Epithelial cell of proximal tubule (primary cell): ENCODE data around the gene BMPR1A. TPM values are rescaled to one million over a fixed set of nuclear protein-coding genes. Genes with fewer than 3 reads are reported as not detected.
A peak's percentile ranks its signal among the peaks of the same experiment; 100 is the strongest.
"Not testable (repeated sequence)": the region's sequence is repeated elsewhere in the genome, so short reads cannot be mapped to it uniquely, and the experiment has no call there.

Source experiments
- DNase-seq: peaks from one replicate; pipeline ENCODE4 v3.0.0-alpha.2; 2011; ENCODE audit warnings: low read depth
- H3K4me3 ChIP-seq: 2 replicates; pipeline ENCODE4 v1.5.1; 2011; ENCODE audit warnings: low read depth, mild to moderate bottlenecking, low read length
- CTCF ChIP-seq: conservative IDR thresholded peaks from 2 replicates; pipeline ENCODE4 v1.5.1; 2012; ENCODE audit warnings: low read depth, mild to moderate bottlenecking, low read length
- total RNA-seq: library from RNA; depleted of rRNA; stranded (reverse); fragments of >200 nt; gene quantifications from 2 replicates; pipeline ENCODE4 v1.2.3, GENCODE V29; 2015

BMPR1A gene
- total RNA-seq, 1 donor from 2014 or later, result 15.5 TPM

GRCh38 chr10:86862373-86862772, 106.0 kb downstream of the BMPR1A start:
- no peak for DNase-seq
- TF ChIP-seq CTCF, result no peak
- no peak overlapping the region for H3K4me3 ChIP-seq

DNA sequence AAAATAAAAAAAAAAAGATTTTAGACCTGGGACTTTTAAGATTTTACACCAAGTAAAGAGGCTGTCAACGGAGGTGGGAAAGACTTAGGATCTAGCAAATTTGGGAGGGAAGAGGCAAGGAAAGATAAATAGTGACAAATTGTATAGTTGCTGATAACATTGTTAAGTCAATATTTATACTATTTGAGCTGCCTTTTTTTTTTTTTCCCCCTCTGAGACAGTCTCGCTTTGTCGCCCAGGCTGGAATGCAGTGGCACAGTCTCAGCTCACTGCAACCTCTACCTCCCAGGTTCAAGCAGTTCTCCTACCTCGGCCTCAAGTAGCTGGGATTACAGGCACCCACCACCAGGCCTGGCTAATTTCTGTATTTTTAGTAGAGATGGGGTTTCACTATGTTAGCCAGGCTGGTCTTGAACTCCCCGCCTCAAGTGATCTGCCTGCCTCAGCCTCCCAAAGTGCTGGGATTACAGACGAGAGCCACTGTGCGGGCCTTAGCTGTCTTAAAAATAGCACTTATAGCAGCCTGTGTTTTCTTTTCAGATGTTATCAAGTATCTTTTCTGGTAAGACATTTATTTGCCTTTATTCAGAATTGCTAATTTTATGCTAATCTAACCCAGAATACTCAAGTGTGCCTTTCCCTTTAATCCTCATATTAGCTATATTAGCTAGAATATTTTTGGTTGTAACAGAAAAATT, 106.5 kb downstream of the BMPR1A start:
- H3K4me3 ChIP-seq, result no peak overlapping the region
- no peak for DNase-seq
- no peak for TF ChIP-seq CTCF

- no peak for DNase-seq
- no peak for TF ChIP-seq CTCF
Measured at GRCh38 chr10:86863484-86863842, 107.0 kb downstream of the BMPR1A start.

GRCh38 chr10:86865011-86865811, 108.8 kb downstream of the BMPR1A start:
- not testable (repeated sequence) for DNase-seq, H3K4me3 ChIP-seq

More at GRCh38 chr10:86863484-86863842, 107.0 kb downstream of the BMPR1A start:
- H3K4me3 ChIP-seq, result no peak overlapping the region

DNA sequence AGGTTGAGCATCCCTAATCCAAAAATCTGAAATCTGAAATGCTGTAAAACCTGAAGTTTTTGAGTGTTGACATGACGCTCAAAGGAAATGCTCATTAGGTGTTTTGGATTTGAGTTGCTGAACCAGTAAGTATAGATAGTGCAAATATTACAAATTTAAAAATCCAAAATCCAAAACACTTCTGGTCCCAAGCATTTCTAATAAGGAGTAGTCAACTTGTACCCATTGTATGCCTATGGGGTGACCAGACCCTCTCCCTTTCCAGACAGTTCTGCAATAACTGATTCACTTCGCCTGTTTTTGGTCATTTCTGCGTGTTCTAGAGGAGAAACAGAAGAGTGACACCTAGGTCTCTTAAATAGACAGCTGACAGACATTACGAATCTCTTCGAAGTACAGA, 110.7 kb downstream of the BMPR1A start:
- TF ChIP-seq CTCF, result no peak

DNA sequence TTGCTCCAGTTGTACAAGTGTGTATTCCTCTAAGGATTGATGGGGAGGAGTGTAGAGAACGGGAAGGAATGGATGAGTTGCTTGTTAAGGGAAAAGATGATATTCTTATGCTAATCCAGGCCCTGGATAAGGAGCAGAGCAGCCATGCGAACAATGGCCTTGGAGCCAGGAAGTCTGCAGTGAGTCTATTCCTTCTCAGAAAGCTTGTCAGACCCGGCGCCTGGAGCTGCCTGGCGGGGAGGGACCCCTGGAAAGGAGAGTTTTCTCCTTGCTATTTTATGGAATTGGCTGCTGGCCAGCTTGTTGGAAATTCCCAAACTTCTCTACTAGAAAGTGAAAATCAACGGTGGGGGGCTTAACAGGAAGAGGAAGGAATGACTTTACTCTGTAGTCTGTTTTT, 111.9 kb downstream of the BMPR1A start:
- H3K4me3 ChIP-seq, result peak overlapping the region; percentile 34
- no peak for DNase-seq
- no peak for TF ChIP-seq CTCF

More for the DNA sequence above, 110.7 kb downstream of the BMPR1A start:
- DNase-seq, result no peak
- no peak overlapping the region for H3K4me3 ChIP-seq

GRCh38 chr10:86870679-86871078, 114.3 kb downstream of the BMPR1A start:
- TF ChIP-seq CTCF, result no peak
- no peak for DNase-seq
- no peak overlapping the region for H3K4me3 ChIP-seq
